ENCODE results near the gene LVRN.

LVRN gene

DNA sequence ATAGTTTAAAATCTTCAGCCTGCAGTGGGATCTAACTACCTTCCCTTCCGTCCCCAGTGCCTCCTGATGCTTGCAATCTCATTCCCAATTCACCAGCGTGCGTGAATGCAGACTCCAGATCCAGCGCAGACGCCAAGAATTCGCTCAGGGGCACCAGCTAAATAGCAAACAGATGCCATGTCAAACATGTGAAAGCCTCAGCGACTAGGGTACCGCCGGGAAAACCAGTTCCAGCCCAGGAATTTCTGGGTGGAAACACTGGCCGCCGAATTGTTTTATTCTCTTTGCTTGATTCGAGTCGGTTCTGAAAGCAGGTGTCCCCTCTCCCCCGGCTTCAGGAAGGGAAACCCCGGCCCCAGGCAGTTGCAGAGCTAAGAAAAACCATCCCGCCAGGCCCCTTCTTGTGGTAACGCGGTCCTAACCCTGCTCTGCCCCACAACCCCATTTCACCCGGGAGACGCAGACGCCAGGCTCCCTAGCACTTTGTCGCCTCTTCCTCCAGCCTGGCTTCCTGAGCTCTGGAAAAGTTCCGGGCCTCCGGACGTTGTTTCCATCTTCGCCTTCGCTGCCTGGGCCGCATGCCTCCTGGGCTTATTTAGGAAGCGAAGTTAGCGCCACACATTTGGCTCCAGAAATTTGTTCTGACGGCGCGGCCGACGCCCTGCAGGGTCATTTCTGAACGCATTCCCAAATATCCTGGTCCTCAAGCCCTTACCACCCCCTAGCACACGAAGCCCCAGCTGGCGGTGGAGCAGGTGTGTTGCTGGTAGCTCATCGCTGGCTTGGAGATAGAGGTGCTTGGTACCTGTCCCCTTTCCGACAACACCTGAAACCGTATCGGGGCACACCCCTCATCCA is 665 bp upstream of the LVRN start:
- no peak for DNase-seq

DNA sequence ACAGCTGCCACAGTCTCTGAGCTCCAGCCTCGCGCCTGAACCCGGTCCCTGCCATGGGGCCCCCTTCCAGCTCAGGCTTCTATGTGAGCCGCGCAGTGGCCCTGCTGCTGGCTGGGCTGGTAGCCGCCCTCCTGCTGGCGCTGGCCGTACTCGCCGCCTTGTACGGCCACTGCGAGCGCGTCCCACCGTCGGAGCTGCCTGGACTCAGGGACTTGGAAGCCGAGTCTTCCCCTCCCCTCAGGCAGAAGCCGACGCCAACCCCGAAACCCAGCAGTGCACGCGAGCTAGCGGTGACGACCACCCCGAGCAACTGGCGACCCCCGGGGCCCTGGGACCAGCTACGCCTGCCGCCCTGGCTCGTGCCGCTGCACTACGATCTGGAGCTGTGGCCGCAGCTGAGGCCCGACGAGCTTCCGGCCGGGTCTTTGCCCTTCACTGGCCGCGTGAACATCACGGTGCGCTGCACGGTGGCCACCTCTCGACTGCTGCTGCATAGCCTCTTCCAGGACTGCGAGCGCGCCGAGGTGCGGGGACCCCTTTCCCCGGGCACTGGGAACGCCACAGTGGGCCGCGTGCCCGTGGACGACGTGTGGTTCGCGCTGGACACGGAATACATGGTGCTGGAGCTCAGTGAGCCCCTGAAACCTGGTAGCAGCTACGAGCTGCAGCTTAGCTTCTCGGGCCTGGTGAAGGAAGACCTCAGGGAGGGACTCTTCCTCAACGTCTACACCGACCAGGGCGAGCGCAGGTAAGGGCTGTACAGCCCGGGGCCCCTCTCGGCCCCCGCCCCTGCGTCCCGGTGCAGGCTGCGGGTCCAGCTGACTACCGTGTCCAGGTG is 509 bp downstream of the LVRN start:
- no peak for DNase-seq

DNA sequence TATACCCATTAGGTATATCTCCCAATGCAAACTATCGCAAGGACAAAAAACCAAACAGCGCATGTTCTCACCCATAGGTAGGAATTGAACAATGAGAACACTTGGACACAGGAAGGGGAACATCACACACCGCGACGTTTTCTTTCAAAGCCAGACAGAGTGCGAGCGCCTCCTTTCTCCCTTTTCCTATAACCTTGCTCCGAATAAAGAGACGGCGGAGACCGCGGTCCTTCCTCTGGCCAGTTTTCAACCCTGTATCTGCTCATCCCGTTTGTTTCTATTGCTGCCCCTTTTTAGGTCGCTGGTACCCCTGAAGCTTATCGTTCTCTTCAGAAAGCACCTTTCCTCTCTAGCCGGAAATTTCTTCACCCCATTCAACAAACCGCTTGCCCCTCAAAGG is 1.3 kb downstream of the LVRN start:
- no peak for DNase-seq

DNA sequence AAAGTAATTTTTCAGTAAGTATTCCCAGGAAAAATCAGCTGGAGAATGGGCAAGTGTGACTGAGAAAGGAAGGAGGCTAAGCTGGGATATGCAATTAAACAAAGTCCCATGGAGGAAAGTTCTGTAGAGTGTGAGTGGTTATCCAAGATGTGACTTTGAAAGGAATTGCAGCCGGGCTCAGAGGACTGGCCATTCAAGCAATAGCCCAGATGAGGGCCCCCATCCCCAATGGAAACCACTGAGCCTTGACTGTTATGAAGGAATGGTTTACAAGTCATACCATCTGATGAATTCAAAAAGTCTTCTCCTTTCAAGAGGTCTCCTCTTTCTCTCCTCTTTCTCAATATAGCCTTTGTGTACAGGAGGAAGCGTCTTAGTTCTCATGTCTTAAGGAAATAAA is 6.5 kb downstream of the LVRN start:
- no peak for DNase-seq

DNA sequence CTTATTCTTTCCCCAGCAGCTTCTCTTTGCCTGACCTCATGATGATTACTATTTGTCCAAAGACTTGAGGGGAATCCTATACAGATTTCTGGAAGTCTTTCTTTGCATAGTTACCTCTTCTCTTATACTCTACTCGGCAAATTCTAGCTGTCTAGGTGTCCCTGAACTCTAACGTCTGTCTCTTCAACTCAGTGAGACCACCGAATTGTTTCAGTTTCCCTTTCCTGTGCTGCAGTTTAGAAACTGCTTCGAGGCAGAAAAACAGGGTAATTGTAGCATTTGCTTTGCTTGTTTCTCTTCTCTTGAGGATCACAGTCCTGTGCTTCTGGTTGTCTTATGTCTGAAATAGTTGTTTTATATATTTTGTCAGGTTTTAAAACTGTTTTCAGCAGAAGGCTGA is 14.8 kb downstream of the LVRN start:
- peak in 1 of 5 experiments; percentile 6 for DNase-seq

DNA sequence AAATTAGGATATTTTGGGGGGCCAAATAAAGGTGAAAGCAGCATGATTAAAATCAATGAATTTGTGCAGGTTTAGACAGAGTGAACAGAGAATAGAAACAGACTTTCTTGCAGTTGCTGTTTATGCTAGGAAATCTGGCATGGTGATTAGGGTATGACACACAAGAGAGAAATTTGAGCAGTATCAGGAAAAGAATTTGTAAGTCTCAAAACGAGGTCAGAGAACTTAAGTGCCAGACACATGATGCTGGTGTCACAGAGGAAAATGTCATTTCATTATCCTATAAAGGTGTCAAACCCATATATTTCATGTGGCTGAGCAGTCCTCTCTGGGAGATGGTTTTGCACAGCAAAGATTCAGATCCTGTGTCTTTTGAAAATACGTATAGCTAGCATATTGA is 15.7 kb downstream of the LVRN start:
- DNase-seq = peak in 1 of 5 experiments; percentile 27

DNA sequence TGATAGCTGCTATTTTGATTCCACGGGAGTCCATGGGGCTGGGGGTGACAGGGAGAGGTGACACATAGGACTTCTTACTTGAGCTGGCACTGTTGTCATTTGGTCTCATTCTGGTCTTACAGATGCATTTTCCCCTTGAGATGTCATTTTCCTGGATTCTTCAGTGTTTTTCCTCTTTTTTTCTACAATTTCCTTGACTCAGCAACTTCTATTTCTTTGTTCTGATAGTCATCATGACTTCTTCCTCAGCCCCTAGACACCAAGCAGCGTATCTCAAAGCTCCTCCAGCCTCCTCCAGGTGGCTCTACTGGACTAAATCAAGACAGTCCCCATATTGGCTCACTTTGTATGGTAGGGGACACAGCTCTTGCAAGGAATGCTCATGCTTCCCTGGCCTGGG is 16.5 kb downstream of the LVRN start:
- DNase-seq = no peak

DNA sequence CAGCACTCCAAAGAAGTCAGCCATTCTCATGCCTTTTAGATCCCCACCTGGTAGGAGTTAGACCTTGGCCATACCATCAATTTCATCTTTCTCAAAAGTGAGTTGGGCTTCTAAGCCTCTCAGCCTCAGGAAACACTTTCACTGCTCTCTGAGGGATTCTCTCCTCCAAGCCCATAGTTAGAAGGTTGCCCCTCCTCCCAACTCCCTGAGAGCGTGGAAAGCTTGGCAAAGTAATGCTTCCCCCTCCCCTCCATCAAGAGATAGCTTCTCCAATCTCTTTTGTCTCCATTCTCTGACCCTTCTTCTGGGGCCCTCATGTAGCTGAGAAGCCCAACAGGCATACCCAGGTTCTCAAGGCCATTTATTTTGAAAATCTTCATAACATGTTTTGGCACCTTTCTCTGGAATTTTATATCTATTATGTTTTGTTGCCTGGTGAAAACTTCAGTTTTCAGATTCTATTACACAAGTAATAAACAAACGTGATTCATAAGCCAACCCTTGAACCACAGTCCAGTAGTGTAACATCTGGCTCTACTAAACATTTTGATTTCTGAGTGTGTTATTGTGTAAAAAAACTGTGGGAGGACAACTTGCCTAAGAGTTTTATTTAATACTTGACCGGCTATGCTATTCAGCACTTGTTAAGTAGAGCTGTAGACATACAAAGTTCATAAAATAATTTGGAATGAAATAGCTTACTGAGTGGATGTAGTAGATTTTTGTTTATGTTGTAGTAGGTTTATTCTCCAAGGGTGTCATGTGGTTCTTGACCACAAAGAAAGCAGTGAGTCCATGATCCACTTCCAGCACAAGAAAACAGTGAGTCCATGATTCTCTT is 17.1 kb downstream of the LVRN start:
- DNase-seq = no peak

DNA sequence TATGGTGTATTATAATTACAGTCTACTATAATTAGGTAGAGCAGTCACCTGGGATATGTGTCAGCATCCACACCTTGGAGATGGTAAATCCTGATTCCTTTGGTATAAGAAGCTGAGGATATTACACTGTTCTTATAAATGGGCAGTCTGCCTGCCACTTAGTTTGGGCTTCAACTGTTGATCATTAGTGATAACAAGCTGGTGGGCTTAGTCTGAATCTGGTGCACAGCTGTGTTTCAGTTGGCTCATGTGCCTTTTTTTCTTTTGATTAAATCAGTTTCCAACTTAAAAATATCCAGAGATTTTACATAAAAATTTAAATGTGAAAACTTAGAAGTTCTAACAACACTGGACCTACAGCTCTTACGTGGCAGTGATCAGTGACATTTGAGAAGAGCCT is 21.2 kb downstream of the LVRN start:
- no peak for DNase-seq

DNA sequence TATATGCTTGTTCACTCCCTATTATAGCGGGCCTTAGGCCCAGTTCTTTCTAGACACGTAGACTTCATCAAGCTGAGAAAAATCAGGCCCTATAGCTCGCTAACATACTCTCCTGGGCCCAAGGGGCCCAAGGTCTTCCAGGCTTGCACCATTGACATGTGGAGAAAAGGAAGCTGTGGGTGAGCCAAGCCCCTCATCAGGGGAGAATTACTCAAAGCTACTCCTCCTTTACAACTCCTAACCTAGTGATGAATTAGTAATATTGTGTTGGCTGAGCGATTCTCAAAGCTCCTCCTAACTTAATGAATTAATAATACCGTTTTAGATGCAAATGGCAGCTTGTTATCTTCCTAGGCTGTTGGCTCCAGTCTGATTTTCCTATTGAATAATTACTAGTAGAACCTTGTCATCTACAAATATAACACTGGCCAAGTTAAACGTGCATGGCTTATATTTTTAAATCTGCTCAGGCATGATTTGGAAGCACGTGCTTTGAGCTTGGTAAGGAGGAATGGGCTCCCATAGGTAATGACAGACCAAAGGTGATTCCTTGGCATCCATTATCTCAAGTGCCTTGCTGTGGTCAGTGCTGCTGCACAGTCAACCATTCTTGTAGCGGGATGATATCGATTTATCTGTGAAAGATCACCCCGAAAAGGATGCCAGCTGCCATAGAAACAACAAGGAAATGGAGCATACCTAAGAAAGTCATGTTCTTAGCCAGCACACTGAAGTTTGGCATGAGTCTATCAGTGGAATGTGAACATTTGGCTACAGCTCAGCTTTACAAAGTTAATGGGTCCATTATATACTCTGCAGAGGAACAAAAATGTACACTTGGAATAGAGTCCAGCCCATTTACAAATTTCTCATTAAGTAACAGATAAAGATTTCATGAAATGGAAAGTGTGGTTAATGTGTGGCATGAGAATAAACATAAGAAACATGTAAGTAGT is 23.8 kb downstream of the LVRN start:
- DNase-seq = no peak

DNA sequence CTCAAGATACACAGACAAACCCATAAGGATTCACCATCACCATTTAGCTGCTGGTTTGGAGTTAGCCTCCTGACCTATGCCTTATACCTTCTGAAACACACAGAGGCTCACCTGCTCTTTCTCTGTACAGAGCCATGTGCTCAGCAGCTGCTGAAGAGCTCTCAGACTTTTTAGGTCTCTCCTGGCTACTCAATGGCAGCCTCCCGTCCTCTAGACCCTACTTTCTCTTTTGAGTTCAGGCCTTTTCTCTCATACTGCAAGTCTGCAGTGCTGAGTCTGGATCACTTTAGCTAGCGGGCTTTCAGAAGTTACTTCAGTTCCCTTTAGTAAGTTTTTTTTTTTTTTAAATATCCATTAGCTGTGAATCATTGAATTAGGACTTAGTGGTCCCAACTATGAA is 25.7 kb downstream of the LVRN start:
- DNase-seq = no peak

DNA sequence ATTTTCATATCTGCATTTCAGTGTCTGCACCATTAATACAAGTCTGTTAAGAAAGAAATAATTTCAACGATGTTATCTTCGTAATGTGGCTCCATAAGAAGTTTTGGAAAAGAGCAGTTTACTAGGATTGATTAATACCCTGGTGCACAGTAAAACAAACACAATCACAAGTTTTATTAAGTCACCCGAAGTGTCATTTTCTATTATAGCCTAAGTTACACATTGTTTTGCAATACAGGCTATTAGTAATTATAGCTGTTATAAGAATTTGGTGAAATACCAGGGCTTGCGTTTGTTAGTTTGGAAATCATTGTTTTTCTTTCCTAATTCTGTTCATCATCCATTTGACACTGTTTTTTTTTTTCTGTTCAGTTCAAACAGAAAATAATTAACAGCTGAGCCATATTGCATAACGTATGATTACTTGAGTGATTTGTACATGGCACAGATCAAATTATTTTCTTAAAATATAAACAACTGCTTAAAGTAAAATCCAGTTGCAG is 30.6 kb downstream of the LVRN start:
- DNase-seq = no peak

DNA sequence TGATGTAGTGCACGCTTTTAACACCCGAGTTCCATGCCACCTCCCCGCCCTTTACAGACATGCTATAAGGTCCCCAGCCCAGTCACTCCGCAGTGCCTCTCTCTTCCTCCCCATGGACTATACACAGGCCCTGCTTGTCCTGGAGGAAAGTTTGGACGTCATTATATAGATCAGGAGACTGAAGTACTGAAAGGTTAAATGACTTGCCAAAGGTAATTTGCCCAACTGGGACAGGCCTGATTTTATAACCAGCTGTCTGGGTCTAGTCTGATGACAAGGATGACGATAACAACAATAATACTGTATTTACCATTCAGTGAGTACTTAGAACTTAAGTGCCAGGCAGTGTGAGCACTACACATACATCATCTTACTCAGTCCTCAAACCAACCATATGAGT is 33.1 kb downstream of the LVRN start:
- DNase-seq = no peak

DNA sequence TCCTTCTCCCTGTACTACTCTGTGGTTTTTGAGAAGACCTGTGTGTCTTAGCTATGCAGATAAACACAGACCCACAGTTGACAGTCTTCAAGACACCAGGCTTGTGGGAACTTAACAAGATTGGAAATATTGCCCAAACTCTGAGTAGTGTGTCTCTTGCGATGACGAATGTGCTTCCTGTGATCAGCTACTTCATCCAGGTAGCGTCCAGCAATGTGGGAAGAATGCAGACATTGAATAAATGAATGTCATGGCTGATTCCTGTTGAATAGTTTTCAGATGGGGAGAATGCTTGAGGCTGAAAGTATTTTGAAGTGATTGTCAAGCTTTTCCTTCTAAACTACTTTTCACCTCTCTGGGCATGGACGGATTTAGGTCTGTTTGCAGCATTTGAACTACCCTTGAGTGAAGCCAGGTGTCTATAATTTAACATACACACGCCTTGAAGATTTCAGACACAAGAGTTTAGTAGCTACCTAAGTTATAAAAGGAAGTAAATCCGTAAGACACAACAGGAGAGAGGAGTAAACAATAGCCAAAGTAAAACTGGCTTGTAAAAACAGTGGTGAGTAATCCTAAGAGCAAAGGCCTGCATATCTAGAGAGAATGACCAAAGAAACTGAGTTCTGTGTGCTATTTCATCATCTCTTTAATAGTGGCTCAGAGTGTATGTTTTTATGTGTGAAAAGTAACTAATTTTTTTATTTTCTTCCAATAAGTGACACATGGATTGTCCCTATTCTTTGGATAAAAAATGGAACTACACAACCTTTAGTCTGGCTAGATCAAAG is 40.0 kb downstream of the LVRN start:
- no peak for DNase-seq

DNA sequence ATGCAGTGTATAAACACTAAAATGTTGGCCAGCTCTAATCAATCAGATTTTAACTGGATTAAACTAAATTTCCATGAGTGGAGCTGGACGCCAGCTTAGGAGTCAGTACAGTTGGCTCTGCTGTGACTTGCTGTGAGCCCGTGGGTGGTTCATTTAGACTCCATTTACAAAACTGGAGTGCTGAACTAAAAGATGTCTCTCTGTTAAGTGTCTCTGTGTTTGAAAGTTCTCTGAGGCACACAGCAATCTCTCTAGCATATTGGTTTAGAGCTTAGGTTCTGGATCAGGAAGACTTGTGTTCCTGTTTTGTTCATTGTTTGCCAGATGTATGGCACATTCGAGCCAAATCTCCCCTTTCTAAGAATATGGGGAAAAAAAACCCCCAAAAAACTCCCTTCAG is 42.0 kb downstream of the LVRN start:
- DNase-seq = no peak

DNA sequence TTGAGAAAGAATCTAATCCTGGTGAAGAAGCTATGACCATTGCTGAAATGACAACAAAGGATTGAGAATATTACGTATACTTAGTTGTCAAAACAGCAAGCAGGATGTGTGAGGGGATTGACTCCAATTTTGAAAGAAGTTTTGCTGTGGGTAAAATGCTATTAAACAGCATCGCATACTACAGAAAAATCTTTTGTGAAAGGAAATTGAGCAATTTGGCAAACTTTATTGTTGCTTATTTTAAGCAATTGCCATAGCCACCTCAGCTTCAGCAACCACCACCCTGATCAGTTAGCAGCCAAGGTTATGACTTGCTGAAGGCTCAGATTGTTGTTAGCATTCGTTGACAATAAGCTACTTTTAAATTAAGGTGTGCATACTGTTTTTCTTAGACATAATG is 47.5 kb downstream of the LVRN start:
- DNase-seq = no peak

DNA sequence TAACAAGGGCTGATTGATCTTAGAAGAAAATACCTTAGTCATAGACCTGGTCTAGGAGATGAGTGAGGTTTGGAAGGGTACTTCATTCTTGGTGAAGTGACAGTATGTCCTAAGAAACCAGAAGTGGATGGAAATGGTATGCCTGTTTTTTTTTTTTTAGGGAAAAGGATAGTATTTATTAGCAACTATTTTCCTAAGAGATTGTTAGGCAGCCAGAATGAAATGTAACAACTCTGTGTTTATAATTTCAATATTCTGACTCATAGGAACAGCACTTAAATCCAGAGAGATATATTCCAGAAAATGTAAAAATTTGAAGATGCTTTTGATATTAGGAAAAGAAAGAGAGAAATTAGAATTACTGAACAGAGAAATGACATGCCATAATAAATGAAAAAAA is 48.8 kb downstream of the LVRN start:
- no peak for DNase-seq

DNA sequence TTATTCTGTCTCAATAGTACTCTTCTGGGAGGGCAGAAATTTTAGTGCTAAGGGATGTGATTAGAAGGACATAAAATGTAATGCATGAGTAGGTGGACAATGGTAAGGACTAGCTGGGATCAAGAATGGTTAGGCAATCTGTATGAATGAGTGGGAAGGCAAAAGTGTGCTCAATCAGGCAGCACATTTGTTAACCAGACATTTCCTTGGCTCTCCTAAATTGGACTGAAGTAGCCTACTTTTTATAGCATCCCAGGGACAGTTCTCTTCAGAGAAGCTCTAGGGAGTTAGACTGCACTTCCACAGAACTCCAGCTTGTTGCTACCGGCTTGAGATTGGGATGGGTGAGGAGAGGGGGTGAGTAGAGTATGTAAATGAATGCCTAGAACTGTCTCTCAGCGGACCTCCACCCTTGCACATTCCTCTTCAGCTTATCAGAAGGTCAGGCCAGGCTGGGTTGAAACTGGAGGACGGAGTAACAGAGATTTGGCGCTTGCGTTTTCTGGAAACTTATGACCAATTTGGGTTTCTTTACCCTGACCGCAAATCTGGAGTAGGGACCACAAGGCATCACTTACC is 51.0 kb downstream of the LVRN start:
- DNase-seq = no peak

DNA sequence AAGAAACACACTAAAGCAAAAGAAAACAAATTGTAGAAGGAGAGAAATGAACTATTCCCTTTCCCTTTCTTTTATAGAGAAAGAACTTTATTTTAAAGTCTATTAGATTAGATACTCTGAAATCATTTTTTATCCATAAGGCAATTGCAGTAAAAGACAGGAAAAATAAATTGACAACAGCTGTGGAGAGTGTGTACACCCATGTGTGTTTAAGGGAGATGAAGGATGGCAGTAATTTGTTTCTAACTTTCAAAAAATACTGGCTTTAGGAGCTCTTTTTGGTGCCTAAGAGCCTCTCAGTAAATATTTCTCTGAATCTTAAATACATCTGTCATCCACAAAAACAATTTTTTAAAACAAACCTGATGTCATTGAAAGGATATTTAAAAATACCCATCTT is 51.7 kb downstream of the LVRN start:
- DNase-seq = no peak

DNA sequence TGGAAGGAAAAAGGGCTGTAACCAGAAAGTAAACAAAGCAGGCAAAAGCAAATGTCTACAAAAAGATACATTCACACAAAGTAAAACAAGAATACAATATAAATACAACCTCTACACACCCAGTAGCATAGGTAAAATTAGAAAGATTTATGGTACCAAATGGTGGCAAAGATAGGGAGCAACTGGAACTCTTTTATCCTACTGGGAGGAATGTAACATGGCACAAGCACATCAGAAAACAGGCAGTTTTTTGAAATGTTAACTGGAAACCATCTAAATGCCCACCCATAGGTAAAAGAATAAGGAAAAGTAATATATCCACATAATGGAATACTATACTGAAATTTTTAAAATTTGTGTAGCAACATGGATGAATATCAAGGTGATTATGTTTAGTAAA is 61.3 kb downstream of the LVRN start:
- no peak for DNase-seq

DNA sequence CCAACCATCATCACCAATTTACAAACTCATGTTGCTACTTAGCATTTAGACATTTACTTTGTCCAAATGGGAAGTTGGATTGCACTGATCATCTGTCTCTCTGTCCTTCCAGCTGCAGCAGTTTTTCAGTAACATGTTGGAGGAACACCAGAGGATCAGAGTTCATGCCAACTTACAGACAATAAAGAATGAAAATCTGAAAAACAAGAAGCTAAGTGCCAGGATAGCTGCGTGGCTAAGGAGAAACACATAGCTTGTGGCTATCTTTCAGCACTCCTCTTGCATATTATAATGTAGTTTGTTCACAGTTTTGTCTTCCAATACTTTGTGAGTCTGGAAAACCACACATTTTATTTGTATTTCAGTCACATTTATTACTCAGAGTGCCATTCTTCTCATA is 63.6 kb downstream of the LVRN start:
- DNase-seq = no peak
